Fibroblast of mammary gland (primary cell): ENCODE measurements around the gene TTC22.

ENCODE experiments used
- DNase-seq: peaks from one replicate; pipeline ENCODE4 v3.0.0-alpha.2; 2010; ENCODE audit warnings: low read depth
- H3K4me3 ChIP-seq: 2 replicates; pipeline ENCODE4 v1.5.1; 2011; ENCODE audit warnings: low read depth, mild to moderate bottlenecking, low read length, moderate library complexity; ENCODE audit not compliant: control insufficient read depth
- TF ChIP-seq, protein P1 (sequence below): conservative IDR thresholded peaks from 2 replicates; pipeline ENCODE4 v1.5.1; 2011; ENCODE audit warnings: low read depth, low read length, inconsistent platforms; ENCODE audit not compliant: control insufficient read depth, insufficient read depth

The TTC22 gene

DNA sequence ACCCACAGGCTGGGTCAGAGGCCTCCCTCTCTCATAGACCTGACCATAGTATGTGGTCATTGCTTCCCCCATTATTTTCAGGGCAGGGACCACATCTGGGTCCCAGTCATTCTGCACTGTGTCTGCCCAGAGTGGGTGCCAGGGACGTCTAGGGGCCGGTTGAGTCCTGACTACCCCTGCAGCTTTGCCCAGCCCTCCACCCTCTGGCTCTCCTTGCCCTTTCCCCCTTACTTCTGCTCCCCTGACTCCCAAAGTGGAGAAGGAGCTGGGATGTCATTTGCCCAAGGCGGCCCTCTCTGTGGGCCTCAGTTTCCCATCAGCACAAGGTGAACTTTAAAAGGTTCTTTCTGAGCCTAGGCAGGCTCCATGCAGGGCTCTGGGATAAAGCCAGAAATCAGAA, 4.3 kb upstream of the TTC22 start:
- DNase-seq = no peak

DNA sequence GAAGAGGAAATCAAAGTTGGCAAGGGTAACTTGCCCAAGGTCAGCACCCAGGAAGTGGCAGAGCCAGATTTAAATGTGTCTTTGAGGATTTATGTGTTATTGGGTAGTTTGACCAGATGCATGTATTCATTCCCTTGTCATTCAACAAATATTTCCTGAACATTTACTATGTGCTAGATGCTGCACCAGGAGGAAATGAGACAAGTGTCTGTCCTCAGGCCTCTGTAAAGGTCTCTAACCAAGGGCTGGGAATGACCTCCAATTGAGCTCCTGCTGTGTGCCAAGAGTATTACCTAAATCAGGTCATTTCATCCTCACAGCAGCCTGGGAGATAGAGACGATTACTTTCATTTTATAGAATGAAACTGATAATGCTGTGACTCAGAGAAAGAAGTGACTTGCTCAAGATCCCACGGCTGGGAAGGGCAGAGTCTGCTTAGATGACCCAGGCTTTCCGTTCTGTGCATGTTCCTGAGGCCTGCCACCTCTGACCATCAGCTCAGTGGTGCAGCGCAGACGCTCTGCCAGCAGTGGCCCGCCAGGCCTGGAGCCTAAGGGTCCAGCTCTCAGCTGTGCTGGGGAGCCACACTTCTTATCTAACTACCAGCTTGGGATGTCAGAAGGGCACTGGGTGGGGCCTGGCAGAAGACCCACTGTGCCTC, 3.5 kb upstream of the TTC22 start:
- TF ChIP-seq, protein P1, sequence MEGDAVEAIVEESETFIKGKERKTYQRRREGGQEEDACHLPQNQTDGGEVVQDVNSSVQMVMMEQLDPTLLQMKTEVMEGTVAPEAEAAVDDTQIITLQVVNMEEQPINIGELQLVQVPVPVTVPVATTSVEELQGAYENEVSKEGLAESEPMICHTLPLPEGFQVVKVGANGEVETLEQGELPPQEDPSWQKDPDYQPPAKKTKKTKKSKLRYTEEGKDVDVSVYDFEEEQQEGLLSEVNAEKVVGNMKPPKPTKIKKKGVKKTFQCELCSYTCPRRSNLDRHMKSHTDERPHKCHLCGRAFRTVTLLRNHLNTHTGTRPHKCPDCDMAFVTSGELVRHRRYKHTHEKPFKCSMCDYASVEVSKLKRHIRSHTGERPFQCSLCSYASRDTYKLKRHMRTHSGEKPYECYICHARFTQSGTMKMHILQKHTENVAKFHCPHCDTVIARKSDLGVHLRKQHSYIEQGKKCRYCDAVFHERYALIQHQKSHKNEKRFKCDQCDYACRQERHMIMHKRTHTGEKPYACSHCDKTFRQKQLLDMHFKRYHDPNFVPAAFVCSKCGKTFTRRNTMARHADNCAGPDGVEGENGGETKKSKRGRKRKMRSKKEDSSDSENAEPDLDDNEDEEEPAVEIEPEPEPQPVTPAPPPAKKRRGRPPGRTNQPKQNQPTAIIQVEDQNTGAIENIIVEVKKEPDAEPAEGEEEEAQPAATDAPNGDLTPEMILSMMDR = no peak
- peak; percentile 34 for DNase-seq
- no peak overlapping the region for H3K4me3 ChIP-seq

More for the DNA sequence above, 4.3 kb upstream of the TTC22 start:
- TF ChIP-seq, protein P1 = no peak
- no peak overlapping the region for H3K4me3 ChIP-seq

DNA sequence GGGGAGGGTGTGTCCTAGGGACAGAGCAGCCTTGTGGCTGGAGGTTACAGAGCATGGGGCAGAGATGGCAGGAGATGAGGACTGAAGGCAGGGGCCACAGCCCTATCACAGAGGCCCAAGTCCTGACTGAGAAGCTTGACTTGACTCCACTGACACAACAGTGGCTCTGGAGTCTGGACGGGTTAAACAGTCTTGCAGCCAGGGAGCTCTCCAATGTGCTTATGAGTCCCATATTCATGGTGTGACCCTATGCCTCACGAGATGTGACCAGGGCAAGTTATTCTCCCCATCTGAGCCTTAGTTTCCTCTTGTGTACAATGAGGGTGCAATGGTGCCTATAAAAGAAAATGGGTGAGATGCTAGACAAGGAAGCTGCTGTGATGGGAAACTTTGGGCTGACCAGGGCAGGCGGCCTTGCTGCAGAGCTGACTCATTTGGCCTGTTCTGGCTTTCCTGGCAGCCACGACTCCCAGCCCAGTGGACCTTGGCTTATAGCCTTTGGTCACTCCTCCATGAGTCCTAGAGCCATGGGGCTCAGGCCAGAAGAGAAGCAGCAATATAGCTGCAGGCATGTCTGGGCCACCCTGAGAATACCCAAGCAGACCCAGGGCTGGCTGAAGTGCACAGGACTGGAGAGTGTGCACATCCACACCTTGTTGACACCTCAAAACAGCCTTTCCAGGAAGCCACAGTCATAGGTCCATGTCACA, 2.8 kb upstream of the TTC22 start:
- no peak overlapping the region for H3K4me3 ChIP-seq
- TF ChIP-seq, protein P1 = no peak
- peak; percentile 73 for DNase-seq

DNA sequence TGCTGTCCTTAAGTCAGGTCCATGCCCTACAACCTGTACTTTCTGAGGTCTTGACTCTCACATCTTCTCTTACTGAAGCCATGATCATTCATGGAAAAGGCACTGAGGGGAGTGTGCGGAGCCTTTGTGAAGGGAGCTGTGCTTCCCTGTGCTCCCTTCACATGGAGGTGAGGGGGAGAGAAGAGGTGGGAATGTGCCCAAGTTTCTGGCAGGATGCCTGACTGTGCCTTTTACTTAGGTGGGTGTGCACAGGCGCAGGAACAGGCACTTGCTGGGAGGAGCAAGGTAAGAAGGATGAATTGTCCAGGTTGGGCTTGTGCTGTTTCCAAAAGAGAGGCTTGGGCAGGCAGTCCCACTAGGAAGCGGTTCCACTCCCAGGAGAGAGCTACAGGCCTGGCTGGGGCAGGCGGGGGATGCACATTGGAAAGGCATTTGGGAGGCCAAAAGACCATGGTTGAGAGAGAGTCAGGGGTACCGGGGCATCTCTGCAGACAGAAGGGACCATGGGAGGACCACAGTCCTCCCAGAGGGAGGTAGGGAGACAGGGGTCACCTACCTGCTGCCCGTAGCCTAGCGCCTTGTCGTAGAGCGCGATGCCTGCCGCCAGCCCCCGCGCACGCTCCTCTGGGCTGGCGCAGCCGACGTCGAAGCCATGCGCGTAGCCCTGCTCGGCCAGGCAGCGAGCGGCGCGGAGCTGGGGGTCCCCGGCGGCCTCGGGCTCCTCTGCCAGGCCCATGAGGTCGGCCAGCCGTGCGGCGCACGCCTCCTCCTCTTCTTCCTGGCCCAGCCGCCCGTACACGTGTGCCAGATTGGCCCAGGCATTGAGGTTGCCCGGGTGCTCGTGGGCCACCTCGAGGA, 853 bp downstream of the TTC22 start:
- no peak for DNase-seq
- H3K4me3 ChIP-seq = no peak overlapping the region
- TF ChIP-seq, protein P1 = no peak

DNA sequence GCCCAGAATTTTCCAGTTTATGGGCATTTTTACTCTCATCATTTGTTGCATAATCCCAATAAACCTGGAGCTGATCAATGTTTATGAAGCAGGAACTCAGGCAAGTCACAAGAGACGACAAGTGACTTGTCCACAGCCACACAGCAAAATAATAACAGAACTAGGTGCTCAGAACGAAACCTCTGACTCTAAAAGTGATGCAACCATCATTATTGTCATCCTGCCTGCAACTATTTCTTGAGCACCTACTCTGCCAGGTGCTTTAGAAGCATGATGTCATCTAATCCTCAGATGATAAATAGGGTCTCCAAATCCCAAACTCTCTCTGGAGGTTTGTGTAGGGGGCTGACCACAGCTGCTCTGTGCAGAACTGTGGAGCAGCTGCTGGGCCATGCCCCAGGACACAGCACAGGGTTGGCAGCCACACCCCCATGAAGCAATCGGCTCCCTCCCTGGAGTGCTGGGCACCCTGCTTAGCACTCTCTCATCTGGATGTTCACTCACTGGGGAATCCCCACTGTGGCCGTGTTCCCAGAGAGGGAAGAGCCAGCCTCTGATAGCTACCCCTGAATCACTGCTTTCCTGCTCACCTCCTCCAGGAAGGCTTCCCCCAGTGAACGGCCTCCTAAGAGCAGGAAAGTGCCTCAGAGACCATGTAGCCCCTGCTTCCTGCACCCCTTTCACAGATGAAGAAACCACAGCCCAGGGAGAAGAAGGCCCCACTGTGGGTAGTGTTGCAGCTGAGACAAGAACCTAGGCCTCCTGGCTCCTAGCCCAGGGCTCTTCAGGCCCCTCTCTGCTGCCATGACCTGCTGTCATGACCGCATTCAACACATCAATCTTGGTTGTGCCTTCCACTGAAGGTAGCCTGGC, 2.1 kb downstream of the TTC22 start:
- DNase-seq = peak; percentile 49
- TF ChIP-seq, protein P1 = no peak
- no peak overlapping the region for H3K4me3 ChIP-seq

DNA sequence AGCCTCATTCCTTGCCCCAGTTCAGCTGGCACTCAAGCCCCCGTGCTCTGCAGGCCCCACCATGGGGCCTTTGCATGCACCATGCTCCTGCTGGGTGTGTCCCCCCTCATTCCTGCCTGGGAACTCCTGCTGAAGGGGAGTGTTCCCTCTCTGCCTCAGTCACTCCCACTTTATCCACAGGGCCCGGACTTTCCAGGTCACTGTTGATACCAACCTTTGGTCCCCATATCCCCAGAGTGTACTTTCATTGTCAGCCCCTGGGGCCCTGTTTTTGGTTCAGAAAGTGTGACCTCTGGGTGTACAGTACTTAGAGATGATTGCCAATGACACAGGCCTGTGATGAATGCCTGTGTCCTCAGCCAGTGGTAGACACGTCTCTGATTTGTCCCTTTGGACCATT, 2.9 kb downstream of the TTC22 start:
- H3K4me3 ChIP-seq = no peak overlapping the region
- TF ChIP-seq, protein P1 = no peak
- no peak for DNase-seq
